Measurements from ENCODE around the gene RNPS1. TPM values are rescaled to one million over a fixed set of nuclear protein-coding genes. Genes with fewer than 3 reads are reported as not detected.

RNPS1 gene
- total RNA-seq, 2 donors from 2014 or later, result 108 to 154 TPM

DNA sequence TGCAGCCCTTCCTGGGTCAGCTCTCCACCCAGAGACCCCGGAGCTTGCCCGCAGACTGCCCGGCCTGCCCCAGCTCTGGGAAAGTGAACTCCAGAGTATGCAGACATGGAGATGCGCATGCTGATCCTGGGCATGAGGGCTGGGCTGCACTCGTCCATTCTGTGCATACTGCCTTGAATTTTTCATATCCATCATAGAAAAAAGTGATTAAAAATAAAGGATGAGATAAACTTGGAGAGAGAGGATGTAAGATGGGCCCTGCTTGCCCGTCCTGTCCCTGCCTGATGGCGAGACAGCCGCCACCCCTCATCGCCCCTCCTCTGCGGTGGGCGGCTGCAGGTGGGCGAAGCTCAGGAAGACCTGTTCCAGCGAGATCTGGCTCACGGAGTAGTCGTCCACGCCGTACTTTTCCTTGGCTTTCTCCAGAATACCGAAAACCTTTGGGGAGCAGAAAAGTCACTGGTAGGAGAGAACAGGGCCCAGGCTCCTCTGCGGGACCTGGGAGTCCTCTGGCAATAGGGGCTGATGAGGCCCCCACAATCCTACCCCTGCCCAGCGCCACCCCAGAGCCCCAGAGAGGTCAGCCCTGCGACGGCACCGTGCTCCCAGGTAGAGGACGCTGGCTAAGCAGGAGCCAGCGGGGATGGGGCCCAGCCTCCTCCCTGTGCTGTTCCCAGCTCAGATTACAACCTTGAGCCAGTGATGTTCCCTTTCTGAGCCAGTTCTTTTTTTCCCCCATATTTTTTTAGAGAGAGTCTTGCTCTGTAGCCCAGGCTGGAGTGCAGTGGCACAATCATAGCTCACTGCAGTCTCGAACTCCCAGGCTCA, 8.7 kb upstream of the RNPS1 start:
- H3K36me3 ChIP-seq, result no peaks in the 10 kb centered on the region
- H3K27me3 ChIP-seq, result no peaks in the 10 kb centered on the region
- no peak overlapping the region for H3K4me3 ChIP-seq
- H3K27ac ChIP-seq, result no peak overlapping the region
- intact Hi-C loops (cut with DNase I), result no loop called here
- no peaks in the 10 kb centered on the region for H3K9me3 ChIP-seq
- H3K4me1 ChIP-seq, result no peaks in the 10 kb centered on the region
- TF ChIP-seq CTCF (IDR thresholded peaks at IDR 0.05), result no peak
- no peak overlapping the region for H3K9ac ChIP-seq (ENCODE audit: low read depth in 2 of 2, low read length in 2 of 2)
- no peak for DNase-seq

DNA sequence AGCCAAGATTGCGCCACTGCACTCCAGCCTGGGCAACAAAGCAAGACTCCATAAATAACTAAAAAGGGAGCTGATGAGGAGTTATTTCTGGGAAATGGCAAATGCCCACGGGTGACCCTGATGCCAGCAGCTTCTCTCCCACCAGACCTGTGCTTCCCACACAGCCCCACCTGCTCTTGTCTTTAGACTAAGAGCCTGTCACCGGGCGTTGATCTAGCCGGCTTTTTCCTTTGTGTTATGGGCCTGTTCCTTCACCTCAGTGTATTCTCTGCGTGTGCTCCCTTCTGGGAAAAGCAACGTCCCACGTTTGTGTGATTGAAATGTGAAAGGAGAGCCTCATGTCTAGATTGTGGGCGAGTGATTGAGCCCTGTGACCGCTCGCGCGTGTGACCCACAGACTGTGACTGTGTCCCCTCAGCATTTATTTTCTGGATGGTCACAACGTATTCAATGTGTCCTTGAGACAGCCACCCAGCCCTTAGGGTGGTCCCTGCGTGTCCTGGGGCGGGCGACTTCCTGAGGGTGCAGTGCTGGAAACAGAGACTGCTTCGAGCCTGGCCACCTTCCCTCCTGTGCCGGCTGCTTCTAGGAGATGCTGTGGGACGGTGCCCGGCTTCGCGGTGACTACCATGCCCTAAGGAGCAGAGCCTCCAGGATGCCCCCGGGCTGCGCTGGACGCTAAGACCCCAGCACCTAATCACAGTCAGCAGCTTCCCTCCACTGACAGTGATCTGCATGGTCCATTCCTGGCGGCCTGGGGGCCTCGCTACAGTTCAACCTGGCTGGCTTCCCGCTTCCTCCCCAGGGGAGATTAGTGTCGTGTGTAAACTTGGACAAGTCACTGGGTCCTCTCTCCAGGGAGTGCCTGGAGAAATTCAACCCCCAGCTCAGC, 7.8 kb upstream of the RNPS1 start:
- no peak for DNase-seq
- intact Hi-C loops (cut with DNase I), result no loop called here
- no peaks in the 10 kb centered on the region for H3K4me1 ChIP-seq

DNA sequence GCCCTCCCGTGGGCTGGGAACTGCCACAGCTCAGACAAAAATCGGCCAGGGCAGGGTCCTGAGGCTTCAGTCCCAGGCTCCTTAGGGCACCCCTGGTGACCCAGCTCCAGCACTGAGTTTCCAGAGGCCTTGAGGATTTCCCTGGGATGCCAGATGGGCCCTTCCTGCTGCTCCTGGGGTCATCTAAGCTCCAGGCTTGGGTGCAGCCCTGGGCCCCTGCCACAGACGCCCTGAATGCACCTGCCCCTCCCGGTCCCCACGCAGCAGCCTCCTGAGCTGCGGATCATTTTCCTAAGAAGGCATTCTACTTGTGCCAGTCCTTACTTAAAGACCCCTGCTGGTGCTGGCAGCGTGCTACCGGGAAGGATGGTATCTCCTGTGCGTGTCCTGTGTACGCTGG, 6.0 kb upstream of the RNPS1 start:
- Histone ChIP-seq H3K27me3 (no peaks in the 10 kb centered on the region), H3K27ac (no peak overlapping the region), H3K9me3 (no peaks in the 10 kb centered on the region), H3K36me3 (no peaks in the 10 kb centered on the region), H3K4me1 (peaks cover 9% of the 10 kb centered on the region), H3K9ac (ENCODE audit: low read depth in 2 of 2, low read length in 2 of 2) (no peak overlapping the region), H3K4me3 (no peak overlapping the region)
- TF ChIP-seq CTCF (IDR thresholded peaks at IDR 0.05), result no peak
- DNase-seq, result no peak
- intact Hi-C loops (cut with DNase I), result no loop called here

More for the DNA sequence above, 7.8 kb upstream of the RNPS1 start:
- no peak overlapping the region for H3K4me3 ChIP-seq
- no peak overlapping the region for H3K27ac ChIP-seq
- no peaks in the 10 kb centered on the region for H3K36me3 ChIP-seq
- H3K9me3 ChIP-seq, result no peaks in the 10 kb centered on the region
- H3K27me3 ChIP-seq, result no peaks in the 10 kb centered on the region
- H3K9ac ChIP-seq (ENCODE audit: low read depth in 2 of 2, low read length in 2 of 2), result no peak overlapping the region
- no peak for TF ChIP-seq CTCF (IDR thresholded peaks at IDR 0.05)

- H3K4me1 ChIP-seq, result peaks cover 9% of the 10 kb centered on the region
- H3K9ac ChIP-seq (ENCODE audit: low read depth in 2 of 2, low read length in 2 of 2), result no peak overlapping the region
- no peak overlapping the region for H3K27ac ChIP-seq
- DNase-seq, result no peak
- no peaks in the 10 kb centered on the region for H3K9me3 ChIP-seq
- intact Hi-C loops (cut with DNase I), result no loop called here
- no peak for TF ChIP-seq CTCF (IDR thresholded peaks at IDR 0.05)
- no peak overlapping the region for H3K4me3 ChIP-seq
- H3K36me3 ChIP-seq, result no peaks in the 10 kb centered on the region
- no peaks in the 10 kb centered on the region for H3K27me3 ChIP-seq
Observed at GRCh38 chr16:2273484-2273883, 5.6 kb upstream of the RNPS1 start.

GRCh38 chr16:2271848-2272461, 4.0 kb upstream of the RNPS1 start:
- Histone ChIP-seq H3K9ac (ENCODE audit: low read depth in 2 of 2, low read length in 2 of 2) (no peak overlapping the region), H3K36me3 (no peaks in the 10 kb centered on the region)
- no peak for DNase-seq

More at GRCh38 chr16:2271848-2272461, 4.0 kb upstream of the RNPS1 start:
- no peak for TF ChIP-seq CTCF (IDR thresholded peaks at IDR 0.05)
- Histone ChIP-seq H3K9me3 (no peaks in the 10 kb centered on the region), H3K27ac (no peak overlapping the region), H3K4me1 (peaks cover 9% of the 10 kb centered on the region), H3K27me3 (no peaks in the 10 kb centered on the region), H3K4me3 (no peak overlapping the region)
- intact Hi-C loops (cut with DNase I), result no loop called here
